ENCODE results near the gene KRTAP3-1. TPM values are rescaled to one million over a fixed set of nuclear protein-coding genes. Genes with fewer than 3 reads are reported as not detected.
A peak's percentile ranks its signal among the peaks of the same experiment; 100 is the strongest.

The KRTAP3-1 gene
- total RNA-seq, 2 donors from 2014 or later: not detected

DNA sequence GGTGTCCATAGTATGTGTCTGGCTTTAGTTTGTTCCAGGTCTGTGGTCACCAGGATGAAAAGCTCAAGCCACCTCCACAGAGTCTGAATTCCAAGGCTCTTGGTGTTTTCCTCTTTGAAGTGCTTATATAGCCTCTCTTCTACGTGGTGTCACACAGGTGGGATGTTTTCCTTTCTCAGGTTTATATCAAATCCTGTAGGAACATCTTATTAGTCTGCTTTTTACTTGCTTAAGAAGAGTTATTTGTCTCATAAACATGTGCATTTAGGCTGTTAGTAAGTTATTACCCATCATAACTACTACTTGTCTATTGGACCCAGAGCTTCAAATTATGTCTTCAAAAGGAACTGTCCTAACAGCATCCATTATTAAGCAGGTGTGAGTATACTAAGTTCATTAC lies 42.1 kb downstream of the KRTAP3-1 start, which contains the start of gene KRT39:
Gene KRT39 (minus strand): TSS at position 101 of the 400 bp plus-strand sequence. CDS start 92 bp downstream, at position 9.
- Histone ChIP-seq H3K36me3 (no peaks in the 10 kb centered on the region), H3K27ac (no peak within 1 kb of the TSS), H3K4me3 (no peak within 1 kb of the TSS), H3K9me3 (peaks cover 0 to 3% of the 10 kb centered on the region in 2 donors), H3K4me1 (no peaks in the 10 kb centered on the region), H3K27me3 (no peaks in the 10 kb centered on the region)
- TF ChIP-seq CTCF (IDR thresholded peaks at IDR 0.05): no peak
- DNase-seq (ENCODE audit: low spot score): no peak

DNA sequence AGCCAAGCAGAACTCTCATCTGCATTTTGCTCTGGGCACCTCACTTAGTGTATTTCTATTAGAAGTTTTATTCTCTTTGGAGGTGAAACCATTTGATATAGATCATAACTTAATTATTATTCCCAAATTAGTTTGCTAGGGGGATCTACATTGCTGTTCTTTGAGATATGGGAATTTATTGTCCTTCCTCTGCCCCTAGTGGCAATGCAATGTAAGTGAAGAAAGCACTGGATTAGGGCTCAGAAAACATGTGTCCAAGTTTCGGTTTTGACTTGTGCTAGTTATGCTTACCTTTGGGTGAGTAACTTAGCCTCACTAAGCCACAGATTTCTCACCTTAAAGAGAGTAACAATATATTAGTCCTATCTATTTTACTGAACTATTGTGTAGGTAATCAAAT lies 45.1 kb downstream of the KRTAP3-1 start:
- TF ChIP-seq CTCF (IDR thresholded peaks at IDR 0.05): peak; percentile 47 to 57
- no peaks in the 10 kb centered on the region for H3K36me3 ChIP-seq
- H3K4me1 ChIP-seq: no peaks in the 10 kb centered on the region
- H3K27ac ChIP-seq: no peak overlapping the region
- H3K4me3 ChIP-seq: no peak overlapping the region
- no peaks in the 10 kb centered on the region for H3K27me3 ChIP-seq
- no peak for DNase-seq (ENCODE audit: low spot score)
- peaks cover 0 to 3% of the 10 kb centered on the region in 2 donors for H3K9me3 ChIP-seq

- Histone ChIP-seq H3K4me1 (no peaks in the 10 kb centered on the region), H3K27me3 (no peaks in the 10 kb centered on the region), H3K36me3 (no peaks in the 10 kb centered on the region), H3K27ac (no peak overlapping the region), H3K9me3 (peaks cover 0 to 3% of the 10 kb centered on the region in 2 donors), H3K4me3 (no peak overlapping the region)
- TF ChIP-seq CTCF (IDR thresholded peaks at IDR 0.05): no peak
- DNase-seq (ENCODE audit: low spot score): no peak
These were observed 46.8 kb downstream of the KRTAP3-1 start for GRCh38 chr17:40962059-40962561.

DNA sequence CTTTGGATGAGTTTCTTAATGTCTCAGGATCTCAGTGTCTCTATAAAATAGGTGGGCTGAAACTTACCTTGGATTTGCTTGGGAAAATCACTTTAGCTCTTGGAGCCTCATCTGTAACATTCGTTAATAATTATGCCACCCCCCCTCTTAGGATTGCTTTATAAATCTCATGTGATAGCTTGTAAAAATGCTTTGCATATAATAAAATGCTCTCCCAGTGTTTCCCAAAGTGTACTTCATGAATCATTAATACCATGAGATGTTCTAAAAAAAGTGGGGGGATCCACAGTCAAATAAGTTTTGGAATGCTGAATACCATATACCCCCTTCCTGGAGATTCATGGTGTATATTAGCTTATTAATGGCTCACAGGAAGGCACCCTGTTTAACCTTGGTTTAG lies 47.3 kb downstream of the KRTAP3-1 start:
- DNase-seq (ENCODE audit: low spot score): no peak
- Histone ChIP-seq H3K4me1 (no peaks in the 10 kb centered on the region), H3K36me3 (no peaks in the 10 kb centered on the region), H3K9me3 (peaks cover 0 to 3% of the 10 kb centered on the region in 2 donors), H3K27me3 (no peaks in the 10 kb centered on the region), H3K4me3 (no peak overlapping the region), H3K27ac (no peak overlapping the region)
- TF ChIP-seq CTCF (IDR thresholded peaks at IDR 0.05): no peak

- Histone ChIP-seq H3K27ac (no peak overlapping the region), H3K9me3 (peaks cover 0 to 2% of the 10 kb centered on the region in 2 donors), H3K4me3 (no peak overlapping the region), H3K4me1 (no peaks in the 10 kb centered on the region), H3K36me3 (no peaks in the 10 kb centered on the region), H3K27me3 (no peaks in the 10 kb centered on the region)
- TF ChIP-seq CTCF (IDR thresholded peaks at IDR 0.05): no peak
- no peak for DNase-seq (ENCODE audit: low spot score)
These were observed 48.8 kb downstream of the KRTAP3-1 start for GRCh38 chr17:40960144-40960543.

Other genes starting within 250 kb of the KRTAP3-1 start
- not detected for gene KRT26, start 236.9 kb downstream of the KRTAP3-1 start, total RNA-seq
- not detected for gene KRT27, start 226.6 kb downstream of the KRTAP3-1 start, total RNA-seq
- gene KRT28, start 209.2 kb downstream of the KRTAP3-1 start, total RNA-seq: not detected
- 10 to 100 TPM; 18.9 to 21.5 TPM for gene KRT10, start 186.5 kb downstream of the KRTAP3-1 start, total RNA-seq
- not detected for gene KRT12, start 141.9 kb downstream of the KRTAP3-1 start, total RNA-seq
- gene KRT20, start 123.9 kb downstream of the KRTAP3-1 start, total RNA-seq: not detected
- not detected for gene KRT23, start 71.5 kb downstream of the KRTAP3-1 start, total RNA-seq
- gene KRT39, start 42.2 kb downstream of the KRTAP3-1 start, total RNA-seq: not detected
- gene KRT40, start 24.8 kb downstream of the KRTAP3-1 start, total RNA-seq: not detected
- not detected for gene KRTAP3-3, start 15.0 kb downstream of the KRTAP3-1 start, total RNA-seq
- not detected for gene KRTAP3-2, start 9.2 kb downstream of the KRTAP3-1 start, total RNA-seq
- gene KRTAP1-5, start 18.1 kb upstream of the KRTAP3-1 start, total RNA-seq: not detected
- not detected for gene KRTAP1-4, start 21.1 kb upstream of the KRTAP3-1 start, total RNA-seq
- under 1 TPM in 1 of 2 donors, not detected in 1; 0.39 TPM for gene KRTAP1-3, start 25.7 kb upstream of the KRTAP3-1 start, total RNA-seq
- gene KRTAP1-1, start 32.3 kb upstream of the KRTAP3-1 start, total RNA-seq: not detected
- gene KRTAP2-1, start 38.2 kb upstream of the KRTAP3-1 start, total RNA-seq: not detected
- not detected for gene KRTAP2-2, start 46.1 kb upstream of the KRTAP3-1 start, total RNA-seq
- gene KRTAP2-3, start 51.0 kb upstream of the KRTAP3-1 start, total RNA-seq: not detected
- not detected for gene KRTAP2-4, start 56.8 kb upstream of the KRTAP3-1 start, total RNA-seq
- not detected for gene KRTAP4-7, start 75.0 kb upstream of the KRTAP3-1 start, total RNA-seq
- not detected for gene KRTAP4-8, start 89.0 kb upstream of the KRTAP3-1 start, total RNA-seq
- gene KRTAP4-16, start 93.1 kb upstream of the KRTAP3-1 start, total RNA-seq: not detected
- not detected for gene KRTAP4-9, start 96.3 kb upstream of the KRTAP3-1 start, total RNA-seq
- not detected for gene KRTAP4-11, start 109.2 kb upstream of the KRTAP3-1 start, total RNA-seq
- not detected for gene KRTAP4-12, start 115.1 kb upstream of the KRTAP3-1 start, total RNA-seq
- gene KRTAP4-6, start 131.4 kb upstream of the KRTAP3-1 start, total RNA-seq: not detected
- gene KRTAP4-5, start 140.7 kb upstream of the KRTAP3-1 start, total RNA-seq: not detected
- not detected for gene KRTAP4-4, start 151.6 kb upstream of the KRTAP3-1 start, total RNA-seq
- not detected for gene KRTAP4-3, start 159.1 kb upstream of the KRTAP3-1 start, total RNA-seq
- not detected for gene KRTAP4-2, start 169.1 kb upstream of the KRTAP3-1 start, total RNA-seq
- not detected for gene KRTAP4-1, start 175.8 kb upstream of the KRTAP3-1 start, total RNA-seq
- gene KRTAP9-1, start 180.8 kb upstream of the KRTAP3-1 start, total RNA-seq: not detected
- gene KRTAP9-2, start 217.5 kb upstream of the KRTAP3-1 start, total RNA-seq: not detected
- gene KRTAP9-3, start 223.3 kb upstream of the KRTAP3-1 start, total RNA-seq: not detected
- gene KRTAP9-8, start 228.9 kb upstream of the KRTAP3-1 start, total RNA-seq: not detected
- gene KRTAP9-4, start 240.6 kb upstream of the KRTAP3-1 start, total RNA-seq: not detected
- not detected for gene KRTAP9-9, start 246.3 kb upstream of the KRTAP3-1 start, total RNA-seq